ENCODE data around the gene ZNF37A.
"Not testable (repeated sequence)": the region's sequence is repeated elsewhere in the genome, so short reads cannot be mapped to it uniquely, and the experiment has no call there.

The ZNF37A gene

GRCh38 chr10:38094158-38094926 is at the start of gene ZNF37A:
Gene ZNF37A, plus strand, starts transcription at chr10:38094337. Its CDS starts 2,281 bp downstream, at chr10:38096618.
- TF ChIP-seq CTCF (IDR thresholded peaks at IDR 0.05; ENCODE audit: extremely low read depth, insufficient read depth, missing control alignments), result no peak
- in situ Hi-C loops (cut with MboI; ENCODE audit: low pct_unique_long_range_greater_than_20kb, low sequenced_read_pairs, unreplicated experiment), result loop anchor here (25.0 kb wide), 1 partner anchor 232 kb away; the partner anchor contains the start of gene ZNF248
- DNase-seq (ENCODE audit: low spot score), result peak; percentile 87

- in situ Hi-C loops (cut with MboI; ENCODE audit: low pct_unique_long_range_greater_than_20kb, low sequenced_read_pairs, unreplicated experiment), result no loop called here
- DNase-seq (ENCODE audit: low spot score), result no peak
- TF ChIP-seq CTCF (IDR thresholded peaks at IDR 0.05; ENCODE audit: extremely low read depth, insufficient read depth, missing control alignments), result no peak
These were observed 49.0 kb upstream of the ZNF37A start for GRCh38 chr10:38045129-38045528.

- TF ChIP-seq CTCF (IDR thresholded peaks at IDR 0.05; ENCODE audit: extremely low read depth, insufficient read depth, missing control alignments), result no peak
These were observed 46.5 kb upstream of the ZNF37A start for GRCh38 chr10:38047666-38048065.

GRCh38 chr10:38050212-38050611 is 43.9 kb upstream of the ZNF37A start:
- in situ Hi-C loops (cut with MboI; ENCODE audit: low pct_unique_long_range_greater_than_20kb, low sequenced_read_pairs, unreplicated experiment), result no loop called here
- no peak for DNase-seq (ENCODE audit: low spot score)
- no peak for TF ChIP-seq CTCF (IDR thresholded peaks at IDR 0.05; ENCODE audit: extremely low read depth, insufficient read depth, missing control alignments)

More at GRCh38 chr10:38047666-38048065, 46.5 kb upstream of the ZNF37A start:
- DNase-seq (ENCODE audit: low spot score), result peak; percentile 9
- in situ Hi-C loops (cut with MboI; ENCODE audit: low pct_unique_long_range_greater_than_20kb, low sequenced_read_pairs, unreplicated experiment), result no loop called here

GRCh38 chr10:38054361-38054797 is 39.8 kb upstream of the ZNF37A start:
- no peak for DNase-seq (ENCODE audit: low spot score)

GRCh38 chr10:38055274-38055894 is 38.8 kb upstream of the ZNF37A start:
- in situ Hi-C loops (cut with MboI; ENCODE audit: low pct_unique_long_range_greater_than_20kb, low sequenced_read_pairs, unreplicated experiment); DNase-seq (ENCODE audit: low spot score): not testable (repeated sequence)

More at GRCh38 chr10:38054361-38054797, 39.8 kb upstream of the ZNF37A start:
- TF ChIP-seq CTCF (IDR thresholded peaks at IDR 0.05; ENCODE audit: extremely low read depth, insufficient read depth, missing control alignments), result no peak
- in situ Hi-C loops (cut with MboI; ENCODE audit: low pct_unique_long_range_greater_than_20kb, low sequenced_read_pairs, unreplicated experiment), result no loop called here

- DNase-seq (ENCODE audit: low spot score); in situ Hi-C loops (cut with MboI; ENCODE audit: low pct_unique_long_range_greater_than_20kb, low sequenced_read_pairs, unreplicated experiment): not testable (repeated sequence)
These were observed 24.5 kb upstream of the ZNF37A start for GRCh38 chr10:38069663-38070062.

Data from GM13977 (cell line).